ENCODE data around the gene DPH6. TPM values are rescaled to one million over a fixed set of nuclear protein-coding genes. Genes with fewer than 3 reads are reported as not detected.

Gene DPH6
- total RNA-seq, 4 donors from 2014 or later = 17.0 to 41.3 (median 26.0) TPM

DNA sequence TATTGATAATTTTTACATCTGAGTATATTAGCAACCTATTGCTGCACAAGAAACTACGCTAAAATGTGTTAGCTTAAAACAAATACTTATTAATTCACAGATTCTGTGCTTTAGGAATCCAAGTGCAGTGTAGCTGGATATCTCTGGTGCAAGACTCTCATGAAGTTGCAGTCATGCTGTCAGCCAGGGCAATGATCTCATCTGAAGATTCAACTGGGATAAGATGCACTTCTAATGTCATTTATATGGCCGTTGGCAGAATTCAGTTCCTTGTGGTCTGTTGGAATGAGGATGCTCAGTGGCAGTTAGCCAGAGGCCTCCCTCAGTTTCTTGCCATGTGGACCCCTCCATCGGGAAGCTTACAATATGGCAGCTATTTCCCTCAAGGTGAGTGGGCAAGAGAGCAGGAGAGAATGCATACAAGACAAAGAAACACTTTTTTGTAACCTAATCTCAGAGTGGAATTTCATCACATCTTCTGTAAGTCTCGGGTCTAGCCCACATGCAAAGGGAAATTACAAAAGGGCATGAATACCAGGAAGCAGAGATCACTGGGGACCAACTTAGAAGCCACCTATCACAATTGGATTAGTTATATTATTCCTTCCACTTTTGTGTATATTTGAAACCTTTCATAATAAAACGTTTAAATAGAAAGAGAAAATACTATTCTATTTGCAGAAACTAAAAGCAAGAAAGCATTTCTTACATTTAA is 61.6 kb downstream of the DPH6 start:
- no peak for DNase-seq
- no peaks in the 10 kb centered on the region for H3K27me3 ChIP-seq
- H3K27ac ChIP-seq = no peak overlapping the region
- TF ChIP-seq CTCF (IDR thresholded peaks at IDR 0.05) (no peak), POLR2A (IDR thresholded peaks at IDR 0.05) (no peak)
- H3K36me3 ChIP-seq = no peaks in the 10 kb centered on the region
- H3K4me1 ChIP-seq = no peaks in the 10 kb centered on the region
- peaks cover 0 to 13% (median 3%) of the 10 kb centered on the region in 4 donors for H3K9me3 ChIP-seq
- H3K4me3 ChIP-seq = no peak overlapping the region

- H3K36me3 ChIP-seq = no peaks in the 10 kb centered on the region
- no peak overlapping the region for H3K4me3 ChIP-seq
- H3K27ac ChIP-seq = no peak overlapping the region
- TF ChIP-seq CTCF (IDR thresholded peaks at IDR 0.05) (no peak), POLR2A (IDR thresholded peaks at IDR 0.05) (no peak)
- DNase-seq = no peak
- no peaks in the 10 kb centered on the region for H3K27me3 ChIP-seq
- no peaks in the 10 kb centered on the region for H3K4me1 ChIP-seq
- H3K9me3 ChIP-seq = peaks cover 0 to 3% (median 0%) of the 10 kb centered on the region in 4 donors
Observed at GRCh38 chr15:35481992-35482391, 64.0 kb downstream of the DPH6 start.

DNA sequence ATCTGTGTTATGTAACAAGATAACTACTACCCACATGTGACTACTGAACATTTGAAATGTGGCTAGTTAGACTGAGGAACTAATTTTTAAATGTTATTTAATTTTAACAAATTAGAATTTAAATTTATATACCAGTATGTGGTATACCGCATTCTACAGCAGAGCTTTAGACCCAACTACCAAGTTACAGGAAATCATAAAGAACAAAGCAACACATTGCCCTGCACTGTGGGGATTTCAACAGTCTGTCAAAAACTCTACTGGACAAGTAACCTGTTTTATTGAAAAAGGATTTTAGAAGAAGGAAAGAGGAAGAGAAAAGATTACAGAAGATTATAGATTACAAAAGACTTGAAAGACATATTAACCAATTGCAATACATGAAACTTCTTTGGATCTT is 64.9 kb downstream of the DPH6 start:
- no peaks in the 10 kb centered on the region for H3K36me3 ChIP-seq
- H3K27ac ChIP-seq = no peak overlapping the region
- no peaks in the 10 kb centered on the region for H3K4me1 ChIP-seq
- H3K4me3 ChIP-seq = no peak overlapping the region
- TF ChIP-seq POLR2A (IDR thresholded peaks at IDR 0.05) (no peak), CTCF (IDR thresholded peaks at IDR 0.05) (no peak)
- H3K9me3 ChIP-seq = no peaks in the 10 kb centered on the region
- no peaks in the 10 kb centered on the region for H3K27me3 ChIP-seq
- no peak for DNase-seq

DNA sequence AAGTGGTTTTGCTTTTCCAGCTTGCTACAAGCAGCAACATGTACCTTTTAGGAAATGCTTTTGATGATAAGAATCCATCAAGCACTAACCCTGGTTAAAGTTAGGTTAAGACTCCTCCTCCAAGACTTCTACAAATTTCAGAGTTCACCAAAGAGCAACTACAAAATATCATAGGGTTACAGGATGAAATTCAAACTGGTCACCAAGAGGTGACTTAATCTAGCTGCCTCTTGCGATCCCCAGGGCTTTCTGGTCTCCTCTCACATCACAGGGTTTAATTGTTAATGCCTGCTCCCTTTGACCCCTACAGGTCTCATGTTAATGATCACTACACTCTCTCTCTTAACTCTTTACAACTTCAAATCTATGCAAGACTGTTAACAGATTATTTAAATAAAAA is 66.5 kb downstream of the DPH6 start:
- no peak for DNase-seq
- Histone ChIP-seq H3K27me3 (no peaks in the 10 kb centered on the region), H3K36me3 (no peaks in the 10 kb centered on the region), H3K27ac (no peak overlapping the region), H3K4me3 (no peak overlapping the region), H3K4me1 (no peaks in the 10 kb centered on the region), H3K9me3 (no peaks in the 10 kb centered on the region)
- TF ChIP-seq CTCF (IDR thresholded peaks at IDR 0.05) (no peak), POLR2A (IDR thresholded peaks at IDR 0.05) (no peak)

DNA sequence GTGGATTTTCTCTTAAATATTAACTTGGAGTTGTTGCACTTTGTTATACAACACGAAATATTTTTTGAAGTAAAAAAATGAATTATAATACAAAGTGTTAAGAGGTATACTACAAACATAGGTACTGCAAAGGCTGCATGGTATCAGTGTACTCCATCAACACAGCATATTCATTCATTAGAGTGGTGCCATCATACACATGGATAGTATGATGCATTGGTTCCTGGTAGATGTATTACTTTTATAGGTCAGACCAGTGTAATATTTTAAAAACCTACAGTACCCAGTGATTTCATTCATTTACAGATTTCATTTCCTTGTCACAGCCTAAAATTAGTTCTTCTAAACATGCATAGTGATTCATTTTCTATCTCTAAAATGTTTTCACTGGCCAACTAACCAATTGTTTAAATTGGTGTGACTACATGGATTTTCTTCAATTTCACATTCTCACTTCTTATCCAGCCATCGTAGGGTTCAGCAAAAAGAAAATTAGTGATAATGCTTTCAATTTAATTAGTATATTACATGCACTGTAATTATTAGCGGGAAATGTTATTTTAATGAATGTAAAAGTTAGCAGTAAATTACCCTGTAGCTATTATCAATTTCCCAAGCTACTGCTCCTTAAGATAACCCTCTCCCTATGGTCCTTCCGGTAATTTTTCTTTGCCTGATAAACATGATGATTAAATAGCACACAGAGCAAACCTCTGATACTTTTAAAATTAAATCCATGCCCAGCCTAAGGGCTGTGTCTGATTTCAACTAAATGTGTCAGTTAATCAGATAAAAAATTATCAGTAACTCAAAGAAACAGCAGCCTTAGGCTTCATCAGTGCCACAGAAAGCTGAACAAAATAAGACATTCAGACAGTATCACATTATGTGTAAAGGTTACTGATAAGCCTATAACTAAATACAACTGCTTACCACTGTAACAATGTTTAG is 68.4 kb downstream of the DPH6 start:
- no peak overlapping the region for H3K4me3 ChIP-seq
- no peaks in the 10 kb centered on the region for H3K9me3 ChIP-seq
- no peaks in the 10 kb centered on the region for H3K36me3 ChIP-seq
- no peaks in the 10 kb centered on the region for H3K27me3 ChIP-seq
- TF ChIP-seq CTCF (IDR thresholded peaks at IDR 0.05) (no peak), POLR2A (IDR thresholded peaks at IDR 0.05) (no peak)
- H3K4me1 ChIP-seq = no peaks in the 10 kb centered on the region
- H3K27ac ChIP-seq = no peak overlapping the region
- no peak for DNase-seq

Measured in Peyer's patch (tissue), 4 donors.